Mesenchymal stem cell (in vitro differentiated cells and primary cell): Measurements from ENCODE around the gene PARM1.
"Not testable (repeated sequence)": the region's sequence is repeated elsewhere in the genome, so short reads cannot be mapped to it uniquely, and the experiment has no call there.

Experiments
- DNase-seq: peaks from one replicate; pipeline ENCODE4 v3.0.0-alpha.2; 2013
- H2AFZ ChIP-seq: one replicate; pipeline ENCODE4 v1.6.1; 2013; ENCODE audit warnings: low read depth, mild to moderate bottlenecking, control low read depth, inconsistent platforms, low read length, moderate library complexity
- H2AK5ac ChIP-seq: 2 replicates; pipeline ENCODE4 v1.6.1; 2013; ENCODE audit warnings: low read length, moderate library complexity, mild to moderate bottlenecking, inconsistent platforms; ENCODE audit not compliant: severe bottlenecking
- H2BK120ac ChIP-seq: one replicate; pipeline ENCODE4 v1.6.1; 2013; ENCODE audit warnings: low read depth, mild to moderate bottlenecking, inconsistent platforms, low read length, moderate library complexity
- H2BK12ac ChIP-seq, 2 experiments: one replicate each; pipeline ENCODE4 v1.6.1; 2013; ENCODE audit warnings: inconsistent platforms in 2 of 2, low read length in 2 of 2, mild to moderate bottlenecking in 2 of 2, moderate library complexity in 2 of 2, control low read depth in 1 of 2
- H2BK15ac ChIP-seq: one replicate; pipeline ENCODE4 v1.6.1; 2013; ENCODE audit warnings: mild to moderate bottlenecking, low read depth, inconsistent platforms; ENCODE audit not compliant: poor library complexity, severe bottlenecking
- H2BK5ac ChIP-seq: 2 replicates; pipeline ENCODE4 v1.6.1; 2013; ENCODE audit warnings: low read depth, mild to moderate bottlenecking, low read length, control low read depth, inconsistent platforms; ENCODE audit not compliant: poor library complexity, severe bottlenecking
- H3K14ac ChIP-seq, 2 experiments: one replicate each; pipeline ENCODE4 v1.6.1; 2013; ENCODE audit warnings: inconsistent platforms in 2 of 2, low read length in 2 of 2, control low read depth in 1 of 2, mild to moderate bottlenecking in 1 of 2, moderate library complexity in 1 of 2
- H3K18ac ChIP-seq, 2 experiments: one replicate each; pipeline ENCODE4 v1.6.1; 2013; ENCODE audit warnings: inconsistent platforms in 2 of 2, low read length in 2 of 2, control low read depth in 1 of 2, low read depth in 1 of 2, mild to moderate bottlenecking in 1 of 2
- H3K23ac ChIP-seq, 2 experiments: one replicate each; pipeline ENCODE4 v1.6.1; 2013; ENCODE audit warnings: inconsistent platforms in 2 of 2, low read length in 2 of 2, mild to moderate bottlenecking in 2 of 2, moderate library complexity in 2 of 2, control low read depth in 1 of 2
- H3K27ac ChIP-seq: 2 replicates; pipeline ENCODE4 v1.5.1; 2013; ENCODE audit warnings: mild to moderate bottlenecking, moderate library complexity, low read length, control low read depth, inconsistent platforms; ENCODE audit not compliant: poor library complexity, severe bottlenecking
- H3K27me3 ChIP-seq, 2 experiments: 2 replicates each; pipeline versions ENCODE4 v1.6.1 to v1.7.0; 2013; ENCODE audit warnings: low read length in 2 of 2, mild to moderate bottlenecking in 2 of 2, moderate library complexity in 2 of 2, control low read depth in 1 of 2, inconsistent platforms in 1 of 2; ENCODE audit not compliant: control insufficient read depth in 1 of 2, insufficient read depth in 1 of 2
- H3K36me3 ChIP-seq, 2 experiments: 2 replicates each; pipeline versions ENCODE4 v1.6.1 to v1.7.0; 2013; ENCODE audit warnings: low read length in 2 of 2, control low read depth in 1 of 2, inconsistent platforms in 1 of 2, low read depth in 1 of 2, mild to moderate bottlenecking in 1 of 2; ENCODE audit not compliant: insufficient read depth in 2 of 2, control insufficient read depth in 1 of 2
- H3K4ac ChIP-seq, 2 experiments: one replicate each; pipeline ENCODE4 v1.6.1; 2013; ENCODE audit warnings: inconsistent platforms in 2 of 2, low read length in 2 of 2, mild to moderate bottlenecking in 2 of 2, moderate library complexity in 2 of 2, control low read depth in 1 of 2, low read depth in 1 of 2
- H3K4me1 ChIP-seq: 2 replicates; pipeline ENCODE4 v1.6.1; 2013; ENCODE audit warnings: low read depth, low read length, control low read depth; ENCODE audit not compliant: control insufficient read depth, insufficient read depth
- H3K4me2 ChIP-seq: 2 replicates; pipeline ENCODE4 v1.6.1; 2013; ENCODE audit warnings: low read length, mild to moderate bottlenecking, inconsistent platforms; ENCODE audit not compliant: poor library complexity, severe bottlenecking
- H3K4me3 ChIP-seq, 2 experiments: 2 replicates each; pipeline versions ENCODE4 v1.5.1 to v1.7.0; 2013; ENCODE audit warnings: low read length in 2 of 2, mild to moderate bottlenecking in 2 of 2, control low read depth in 1 of 2, low read depth in 1 of 2; ENCODE audit not compliant: insufficient read depth in 1 of 2
- H3K79me1 ChIP-seq: replicated peaks from 2 replicates; pipeline ENCODE4 v1.6.1; 2013; ENCODE audit warnings: mild to moderate bottlenecking, control low read depth, low read length, inconsistent platforms; ENCODE audit not compliant: poor library complexity, severe bottlenecking
- H3K9ac ChIP-seq: 2 replicates; pipeline ENCODE4 v1.7.0; 2013; ENCODE audit warnings: mild to moderate bottlenecking, low read length, moderate library complexity
- H3K9me3 ChIP-seq: 2 replicates; pipeline ENCODE4 v1.7.0; 2013; ENCODE audit warnings: mild to moderate bottlenecking, low read length; ENCODE audit not compliant: control insufficient read depth
- H4K8ac ChIP-seq: one replicate; pipeline ENCODE4 v1.6.1; 2013; ENCODE audit warnings: inconsistent platforms, mild to moderate bottlenecking, low read length, moderate library complexity
- H4K91ac ChIP-seq: one replicate; pipeline ENCODE4 v1.6.1; 2013; ENCODE audit warnings: mild to moderate bottlenecking, low read length, inconsistent platforms
- whole genome bisulfite sequencing: methylation state at CpG from one replicate; pipeline ENCODE4 v1.1.7; 2013; ENCODE audit warnings: mixed read lengths; 5-methylcytosine and 5-hydroxymethylcytosine counted together

The PARM1 gene

GRCh38 chr4:74990276-74990875 is 57.5 kb downstream of the PARM1 start:
- H3K4me2 ChIP-seq, result no peak overlapping the region
- no peak overlapping the region for H2BK15ac ChIP-seq
- H3K9me3 ChIP-seq, result no peaks in the 10 kb centered on the region
- H3K4ac ChIP-seq, result no peak overlapping the region
- no peaks in the 10 kb centered on the region for H3K79me1 ChIP-seq
- no peak overlapping the region for H3K27ac ChIP-seq
- no peak overlapping the region for H2AK5ac ChIP-seq
- no peak overlapping the region for H3K18ac ChIP-seq
- DNase-seq, result no peak
- no peak overlapping the region for H4K8ac ChIP-seq
- H2AFZ ChIP-seq, result no peak overlapping the region
- H3K9ac ChIP-seq, result no peak overlapping the region
- no peaks in the 10 kb centered on the region for H3K4me1 ChIP-seq
- no peak overlapping the region for H3K14ac ChIP-seq
- no peak overlapping the region for H4K91ac ChIP-seq
- no peak overlapping the region for H2BK12ac ChIP-seq
- no peak overlapping the region for H2BK120ac ChIP-seq
- H3K23ac ChIP-seq, result no peak overlapping the region
- H3K27me3 ChIP-seq, result no peaks in the 10 kb centered on the region
- no peak overlapping the region for H2BK5ac ChIP-seq
- no peak overlapping the region for H3K4me3 ChIP-seq
- WGBS, result 93% methylated on average over 2 of the region's 2 CpGs
- no peaks in the 10 kb centered on the region for H3K36me3 ChIP-seq

DNA sequence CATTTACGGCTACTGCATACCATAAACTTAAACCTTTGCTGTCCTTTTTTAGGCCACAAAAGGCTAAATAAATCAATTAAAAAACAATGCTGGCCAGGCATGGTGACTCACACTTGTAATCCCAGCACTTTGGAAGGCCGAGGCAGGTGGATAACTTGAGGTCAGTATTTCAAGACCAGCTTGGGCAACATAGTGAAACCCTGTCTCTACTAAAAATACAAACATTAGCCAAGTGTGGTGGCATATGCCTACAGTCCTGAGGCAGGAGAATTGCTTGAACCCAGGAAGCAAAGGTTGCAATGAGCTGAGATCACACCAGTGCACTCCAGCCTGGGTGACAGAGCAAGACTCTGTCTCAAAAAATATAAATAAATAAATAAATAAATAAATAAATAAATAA is 61.5 kb downstream of the PARM1 start:
- not testable (repeated sequence) for H4K91ac ChIP-seq, H3K79me1 ChIP-seq, H2BK120ac ChIP-seq, H3K4me1 ChIP-seq, H3K4me2 ChIP-seq, H3K4me3 ChIP-seq, H3K36me3 ChIP-seq, H2AFZ ChIP-seq, H2BK12ac ChIP-seq, H3K27ac ChIP-seq, H3K9ac ChIP-seq, H2BK15ac ChIP-seq, H3K14ac ChIP-seq, H3K27me3 ChIP-seq, H3K18ac ChIP-seq, H2AK5ac ChIP-seq, H3K23ac ChIP-seq, H2BK5ac ChIP-seq, H4K8ac ChIP-seq, DNase-seq, H3K4ac ChIP-seq, H3K9me3 ChIP-seq
- WGBS, result 73% methylated on average over 2 of the region's 2 CpGs

GRCh38 chr4:74996996-74997395 is 64.1 kb downstream of the PARM1 start:
- Histone ChIP-seq H3K14ac (no peak overlapping the region), H3K9ac (no peak overlapping the region), H3K27me3 (no peaks in the 10 kb centered on the region), H2BK12ac (no peak overlapping the region), H3K23ac (no peak overlapping the region), H2AK5ac (no peak overlapping the region), H3K18ac (no peak overlapping the region), H3K9me3 (no peaks in the 10 kb centered on the region), H3K79me1 (no peaks in the 10 kb centered on the region), H3K4me3 (no peak overlapping the region), H3K4me1 (no peaks in the 10 kb centered on the region), H2BK120ac (no peak overlapping the region), H3K4ac (no peak overlapping the region), H4K8ac (no peak overlapping the region), H3K36me3 (no peaks in the 10 kb centered on the region), H2AFZ (no peak overlapping the region), H4K91ac (no peak overlapping the region), H3K4me2 (no peak overlapping the region), H3K27ac (no peak overlapping the region), H2BK15ac (no peak overlapping the region), H2BK5ac (no peak overlapping the region)
- WGBS, result 36% methylated on average over 1 of the region's 1 CpG
- no peak for DNase-seq

GRCh38 chr4:74997948-74998729 is 65.2 kb downstream of the PARM1 start:
- Histone ChIP-seq H3K9ac (no peak overlapping the region), H2AFZ (no peak overlapping the region), H3K18ac (no peak overlapping the region), H2BK15ac (no peak overlapping the region), H3K36me3 (no peaks in the 10 kb centered on the region), H3K27ac (no peak overlapping the region), H3K23ac (no peak overlapping the region), H3K9me3 (no peaks in the 10 kb centered on the region), H2BK5ac (no peak overlapping the region), H3K4me2 (no peak overlapping the region), H4K91ac (no peak overlapping the region), H2BK120ac (no peak overlapping the region), H3K27me3 (no peaks in the 10 kb centered on the region), H3K4me3 (no peak overlapping the region), H3K4me1 (peaks cover 2% of the 10 kb centered on the region), H3K14ac (no peak overlapping the region), H4K8ac (no peak overlapping the region), H3K4ac (no peak overlapping the region), H2AK5ac (no peak overlapping the region), H3K79me1 (no peaks in the 10 kb centered on the region), H2BK12ac (no peak overlapping the region)
- DNase-seq, result no peak
- 79% methylated on average over 3 of the region's 3 CpGs for WGBS
